Subcutaneous adipose tissue (tissue), 4 donors: Measurements from ENCODE around the gene KLF13. TPM values are rescaled to one million over a fixed set of nuclear protein-coding genes. Genes with fewer than 3 reads are reported as not detected.

Source experiments
- CTCF ChIP-seq: fragments of 450-650 bp; IDR thresholded peaks from one replicate; pipeline ENCODE4 v1.5.1; 2016; ENCODE audit warnings: low read depth, mild to moderate bottlenecking, control low read depth, antibody characterized with exemption, moderate library complexity
- total RNA-seq, 4 donors: library from RNA; depleted of rRNA; stranded (reverse); fragments of >200 nt; gene quantifications; one replicate each; pipeline ENCODE4 v1.1.0, GENCODE V29; 2016

The KLF13 gene
- total RNA-seq, 4 donors from 2014 or later: 35.2 to 99.0 (median 56.1) TPM

GRCh38 chr15:31295658-31296057 is 31.0 kb upstream of the KLF13 start:
- no peak for TF ChIP-seq CTCF

- TF ChIP-seq CTCF: no peak
Measured at GRCh38 chr15:31296219-31296645, 30.4 kb upstream of the KLF13 start.

- TF ChIP-seq CTCF: no peak
Measured at GRCh38 chr15:31296646-31297574, 29.7 kb upstream of the KLF13 start.

- TF ChIP-seq CTCF: no peak
Measured at GRCh38 chr15:31297575-31298456, 28.8 kb upstream of the KLF13 start.

- TF ChIP-seq CTCF: no peak
Measured at GRCh38 chr15:31298707-31299172, 27.9 kb upstream of the KLF13 start.

GRCh38 chr15:31300208-31300661 is 26.4 kb upstream of the KLF13 start:
- TF ChIP-seq CTCF: no peak
